Transverse colon (tissue), 4 donors: ENCODE data around the gene PTPRA. TPM values are rescaled to one million over a fixed set of nuclear protein-coding genes. Genes with fewer than 3 reads are reported as not detected.

Experiments
- DNase-seq: peaks from one replicate; pipeline ENCODE4 v3.0.0-alpha.2; 2019
- H3K27ac ChIP-seq, 4 donors: fragments of 200-600 bp; sonication (generic); 2 replicates each; pipeline ENCODE4 v1.5.1; 2016 to 2018; ENCODE audit warnings: inconsistent platforms in 4 of 4
- H3K27me3 ChIP-seq: fragments of 200-600 bp; sonication (generic); 2 replicates; pipeline ENCODE4 v1.5.1; 2017; ENCODE audit warnings: inconsistent platforms
- H3K36me3 ChIP-seq, 4 donors: fragments of 200-600 bp; sonication (generic); 2 replicates each; pipeline ENCODE4 v1.5.1; 2017 to 2019; ENCODE audit warnings: inconsistent platforms in 4 of 4
- H3K4me1 ChIP-seq, 4 donors: fragments of 200-600 bp; sonication (generic); 2 replicates each; pipeline ENCODE4 v1.5.1; 2017 to 2020; ENCODE audit warnings: inconsistent platforms in 4 of 4
- H3K4me3 ChIP-seq, 4 donors: fragments of 200-600 bp; sonication (generic); 1 replicate in 1 of 4; 2 replicates in 3 of 4; pipeline versions ENCODE4 v1.5.1 to v1.6.1; 2017 to 2019; ENCODE audit warnings: inconsistent platforms in 4 of 4
- H3K9me3 ChIP-seq, 2 donors: fragments of 200-600 bp; sonication (generic); 2 replicates each; pipeline ENCODE4 v1.5.1; 2017 to 2019; ENCODE audit warnings: inconsistent platforms in 2 of 2
- CTCF ChIP-seq, 5 experiments: fragments of 200-600 bp in 3 of 5; fragments of 450-650 bp in 2 of 5; sonication (generic) in 3 of 5; IDR thresholded peaks; 1 replicate in 2 of 5; 2 replicates in 3 of 5; pipeline ENCODE4 v1.5.1; 2016 to 2017; ENCODE audit warnings: antibody characterized with exemption in 5 of 5, inconsistent platforms in 3 of 5, mild to moderate bottlenecking in 2 of 5, moderate library complexity in 1 of 5
- EP300 ChIP-seq: sonication (generic); formaldehyde crosslinking; IDR thresholded peaks from one replicate; pipeline ENCODE4 v1.6.1; 2017; ENCODE audit warnings: antibody characterized with exemption, low read depth
- POLR2A ChIP-seq: fragments of 450-650 bp; IDR thresholded peaks from one replicate; pipeline ENCODE4 v1.6.1; 2016; ENCODE audit warnings: antibody characterized with exemption, mild to moderate bottlenecking, moderate library complexity
- POLR2AphosphoS5 ChIP-seq, 3 donors: sonication (generic); formaldehyde crosslinking; IDR thresholded peaks; one replicate each; pipeline ENCODE4 v1.6.1; 2016; ENCODE audit warnings: antibody characterized with exemption in 3 of 3
- WGBS, 2 donors: methylation state at CpG; one replicate each; pipeline ENCODE4 v1.1.5; 2018; ENCODE audit warnings: low coverage in 1 of 2; 5-methylcytosine and 5-hydroxymethylcytosine counted together
- in situ Hi-C, 4 donors: fragments of 200-750 bp; cut with MboI; loops; one replicate each; pipeline versions ENCODE4 v1.15.0 to v1.15.1; 2017; ENCODE audit warnings: low sequenced_read_pairs in 3 of 4, low pct_ligation_motif_present in 1 of 4, low pct_unique_long_range_greater_than_20kb in 1 of 4
- intact Hi-C: fragments of 100-400 bp; cut with DNase I; formaldehyde crosslinking; loops from one replicate; pipeline ENCODE4 v1.15.1; 2023; ENCODE audit warnings: low total_unique reads
- total RNA-seq, 4 donors: library from RNA; depleted of rRNA; stranded (reverse); fragments of >200 nt; gene quantifications; one replicate each; pipeline ENCODE4 v1.1.0, GENCODE V29; 2016

The PTPRA gene
- total RNA-seq, 4 donors from 2014 or later, result 32.2 to 55.8 (median 45.8) TPM

GRCh38 chr20:3040086-3040485, 166.8 kb downstream of the PTPRA start:
- 90 to 93% methylated on average over 3 to 8 of the region's 8 CpGs for WGBS, 2 donors
- no peak for DNase-seq
- in situ Hi-C loops, result no loop called here
- TF ChIP-seq CTCF (IDR thresholded peaks at IDR 0.05), result no peak
- no peak for TF ChIP-seq POLR2A
- TF ChIP-seq POLR2AphosphoS5 (IDR thresholded peaks at IDR 0.05), result no peak
- no peak for TF ChIP-seq EP300
- intact Hi-C loops, result no loop called here
- Histone ChIP-seq H3K9me3 (no peaks in the 10 kb centered on the region), H3K27me3 (no peaks in the 10 kb centered on the region), H3K4me3 (no peak overlapping the region), H3K4me1 (peaks cover 0 to 15% (median 4%) of the 10 kb centered on the region in 4 donors), H3K27ac (no peak overlapping the region), H3K36me3 (peaks cover 0 to 38% (median 14%) of the 10 kb centered on the region in 4 donors)

GRCh38 chr20:3041854-3042409, 168.7 kb downstream of the PTPRA start:
- no peak overlapping the region for H3K4me3 ChIP-seq
- no peaks in the 10 kb centered on the region for H3K27me3 ChIP-seq
- intact Hi-C loops, result no loop called here
- in situ Hi-C loops, result no loop called here
- H3K27ac ChIP-seq, result peak overlapping the region; percentile 34 to 44 (median 42)
- peaks cover 2 to 21% (median 9%) of the 10 kb centered on the region in 4 donors for H3K4me1 ChIP-seq
- WGBS, 2 donors, result 42 to 54% methylated on average over 7 to 10 of the region's 10 CpGs
- no peaks in the 10 kb centered on the region for H3K9me3 ChIP-seq
- TF ChIP-seq POLR2AphosphoS5 (IDR thresholded peaks at IDR 0.05) (no peak), POLR2A (no peak), EP300 (no peak), CTCF (IDR thresholded peaks at IDR 0.05) (no peak)
- peaks cover 0 to 20% (median 8%) of the 10 kb centered on the region in 4 donors for H3K36me3 ChIP-seq
- DNase-seq, result no peak

- H3K27ac ChIP-seq, result peak overlapping the region; percentile 34 to 44 (median 42)
- no peak for DNase-seq
- H3K4me3 ChIP-seq, result no peak overlapping the region
- WGBS, 2 donors, result 85% methylated on average over 5 of the region's 5 CpGs; no CpG with 5 or more reads in 1 of the 2 donors
- intact Hi-C loops, result no loop called here
- H3K9me3 ChIP-seq, result no peaks in the 10 kb centered on the region
- no peaks in the 10 kb centered on the region for H3K27me3 ChIP-seq
- in situ Hi-C loops, result no loop called here
- H3K4me1 ChIP-seq, result peaks cover 8 to 28% (median 15%) of the 10 kb centered on the region in 4 donors
- peaks cover 0 to 13% (median 4%) of the 10 kb centered on the region in 4 donors for H3K36me3 ChIP-seq
- TF ChIP-seq EP300 (no peak), POLR2AphosphoS5 (IDR thresholded peaks at IDR 0.05) (no peak), CTCF (IDR thresholded peaks at IDR 0.05) (no peak), POLR2A (no peak)
These were observed 169.3 kb downstream of the PTPRA start for GRCh38 chr20:3042625-3043024.

GRCh38 chr20:3043322-3043721, 170.0 kb downstream of the PTPRA start, which contains the start of gene GNRH2:
Gene GNRH2 (plus strand): TSS chr20:3043622. CDS start chr20:3044415, 793 bp downstream.
- Histone ChIP-seq H3K4me1 (peaks cover 8 to 30% (median 15%) of the 10 kb centered on the region in 4 donors), H3K36me3 (peaks cover 0 to 7% (median 1%) of the 10 kb centered on the region in 4 donors), H3K27ac (peak within 1 kb of the TSS; percentile 34 to 44 (median 42)), H3K27me3 (no peaks in the 10 kb centered on the region), H3K4me3 (no peak within 1 kb of the TSS), H3K9me3 (no peaks in the 10 kb centered on the region)
- 84% methylated on average over 3 of the region's 3 CpGs; no CpG with 5 or more reads in 1 of the 2 donors for WGBS, 2 donors
- in situ Hi-C loops, result no loop called here
- no peak for DNase-seq
- TF ChIP-seq CTCF (IDR thresholded peaks at IDR 0.05), result no peak
- no peak for TF ChIP-seq EP300
- intact Hi-C loops, result no loop called here
